Measurements from ENCODE around the gene ATP6V1B1. TPM values are rescaled to one million over a fixed set of nuclear protein-coding genes. Genes with fewer than 3 reads are reported as not detected.

Gene ATP6V1B1
- 0.43 TPM for total RNA-seq
- long read RNA-seq: 0 reads

- intact Hi-C loops (cut with DNase I): no loop called here
- DNase-seq (ENCODE audit: low spot score): peak; percentile 47
Observed at GRCh38 chr2:70935468-70936164, at the start of gene ATP6V1B1. TSS of gene ATP6V1B1 (plus strand) at chr2:70935900. CDS start at chr2:70935955, 55 bp downstream.

DNA sequence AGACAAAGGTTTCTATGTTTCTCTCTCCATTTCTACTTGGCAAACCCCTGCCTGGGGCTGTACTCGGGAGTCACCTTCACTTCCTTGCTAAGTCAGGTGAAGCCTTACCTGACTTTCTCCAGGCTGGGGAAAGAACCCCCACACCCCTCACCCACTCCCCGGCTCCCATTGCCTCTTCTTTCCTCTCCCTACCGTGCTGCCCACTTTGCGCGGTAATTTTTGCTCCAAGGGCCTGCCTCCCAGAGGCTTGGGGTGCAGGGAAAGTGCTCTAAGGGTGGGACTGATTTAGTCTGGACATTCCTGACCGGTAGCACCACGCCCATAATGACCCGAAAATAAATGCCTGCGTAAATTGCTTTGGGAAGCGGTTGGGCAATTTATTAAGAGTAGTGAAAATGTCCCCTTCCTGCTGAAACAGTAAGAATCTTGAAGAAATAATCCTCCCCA lies 49.1 kb upstream of the ATP6V1B1 start:
- intact Hi-C loops (cut with DNase I): no loop called here
- peak; percentile 14 for DNase-seq (ENCODE audit: low spot score)

DNA sequence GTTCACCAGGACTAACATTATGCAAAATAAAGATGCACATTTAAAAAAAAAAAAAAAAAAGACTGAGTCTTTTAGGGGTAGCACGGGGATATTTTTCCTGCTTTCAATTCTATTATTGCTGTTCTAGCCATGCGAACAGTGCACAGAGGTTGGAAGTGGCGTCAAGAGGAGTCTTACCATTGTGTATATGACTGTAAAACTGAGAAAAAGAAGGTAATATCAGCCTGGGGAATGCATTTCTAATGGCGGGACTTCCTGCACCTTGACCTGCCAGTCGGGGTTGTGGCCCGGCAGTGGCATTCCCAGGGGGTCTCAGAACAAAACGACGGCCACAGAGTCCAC lies 48.5 kb upstream of the ATP6V1B1 start:
- no peak for DNase-seq (ENCODE audit: low spot score)
- intact Hi-C loops (cut with DNase I): no loop called here

GRCh38 chr2:70887550-70888246 lies 48.0 kb upstream of the ATP6V1B1 start:
- DNase-seq (ENCODE audit: low spot score): peak; percentile 71
- intact Hi-C loops (cut with DNase I): no loop called here

- intact Hi-C loops (cut with DNase I): no loop called here
- no peak for DNase-seq (ENCODE audit: low spot score)
Observed at GRCh38 chr2:70888366-70888922, 47.3 kb upstream of the ATP6V1B1 start.

DNA sequence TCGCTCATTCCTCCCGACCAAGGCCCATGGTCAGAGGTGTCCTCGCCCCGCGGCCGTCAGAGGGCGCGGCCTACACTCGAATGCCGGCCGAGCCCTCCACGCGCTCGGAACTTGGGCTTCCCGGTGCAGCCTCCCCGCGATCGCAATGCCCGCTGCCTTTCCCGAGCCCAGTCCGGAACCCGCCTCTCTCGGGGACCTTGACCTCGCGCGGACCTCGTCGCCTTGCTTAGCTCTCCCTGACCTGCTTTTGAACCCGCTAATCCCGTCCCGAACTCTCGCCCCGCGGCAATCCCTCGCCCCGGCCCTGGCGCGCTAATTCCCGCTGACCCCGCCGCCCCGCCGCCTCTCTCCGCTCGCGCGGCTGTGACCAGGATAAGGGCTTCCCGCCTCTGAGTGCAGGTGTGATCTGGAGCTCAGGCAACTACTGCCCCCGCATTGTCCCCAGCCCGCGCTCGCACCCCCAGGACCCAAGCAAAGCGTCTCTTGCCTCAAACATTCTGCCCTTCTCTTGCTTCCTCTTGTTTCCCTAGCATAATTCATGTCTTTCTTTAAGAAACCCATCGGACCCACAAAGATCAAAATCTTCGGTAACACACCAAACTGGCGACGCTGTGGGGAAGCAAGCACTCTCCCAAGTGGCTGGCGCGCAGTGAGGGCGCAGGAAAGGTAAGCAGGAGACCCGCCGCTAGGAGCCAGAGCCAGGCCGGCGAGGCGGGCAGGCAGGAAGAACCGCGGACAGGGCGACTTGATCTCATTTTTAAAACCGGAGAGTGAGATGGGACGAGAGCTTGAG lies 46.6 kb upstream of the ATP6V1B1 start:
- intact Hi-C loops (cut with DNase I): no loop called here

DNA sequence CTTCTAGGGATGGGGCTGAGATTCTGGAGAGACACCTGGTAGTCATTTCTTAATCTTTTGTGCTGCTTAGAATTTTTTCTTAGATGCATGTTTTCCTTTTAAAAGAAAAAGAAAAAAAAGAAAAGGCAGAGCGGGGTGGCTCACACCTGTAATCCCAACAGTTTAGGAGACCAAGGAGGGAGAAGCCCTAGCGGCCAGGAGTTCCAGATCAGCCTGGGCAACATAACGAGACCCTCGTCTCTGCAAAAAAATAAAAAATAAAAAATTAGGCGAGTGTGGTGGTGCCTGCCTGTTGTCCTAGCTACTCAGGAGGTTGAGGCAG lies 46.0 kb upstream of the ATP6V1B1 start:
- intact Hi-C loops (cut with DNase I): no loop called here
- DNase-seq (ENCODE audit: low spot score): no peak

More for the DNA sequence above, 46.6 kb upstream of the ATP6V1B1 start:
- peak; percentile 55 for DNase-seq (ENCODE audit: low spot score)

GRCh38 chr2:70890469-70891065 lies 45.1 kb upstream of the ATP6V1B1 start:
- intact Hi-C loops (cut with DNase I): no loop called here
- peak; percentile 57 for DNase-seq (ENCODE audit: low spot score)

DNA sequence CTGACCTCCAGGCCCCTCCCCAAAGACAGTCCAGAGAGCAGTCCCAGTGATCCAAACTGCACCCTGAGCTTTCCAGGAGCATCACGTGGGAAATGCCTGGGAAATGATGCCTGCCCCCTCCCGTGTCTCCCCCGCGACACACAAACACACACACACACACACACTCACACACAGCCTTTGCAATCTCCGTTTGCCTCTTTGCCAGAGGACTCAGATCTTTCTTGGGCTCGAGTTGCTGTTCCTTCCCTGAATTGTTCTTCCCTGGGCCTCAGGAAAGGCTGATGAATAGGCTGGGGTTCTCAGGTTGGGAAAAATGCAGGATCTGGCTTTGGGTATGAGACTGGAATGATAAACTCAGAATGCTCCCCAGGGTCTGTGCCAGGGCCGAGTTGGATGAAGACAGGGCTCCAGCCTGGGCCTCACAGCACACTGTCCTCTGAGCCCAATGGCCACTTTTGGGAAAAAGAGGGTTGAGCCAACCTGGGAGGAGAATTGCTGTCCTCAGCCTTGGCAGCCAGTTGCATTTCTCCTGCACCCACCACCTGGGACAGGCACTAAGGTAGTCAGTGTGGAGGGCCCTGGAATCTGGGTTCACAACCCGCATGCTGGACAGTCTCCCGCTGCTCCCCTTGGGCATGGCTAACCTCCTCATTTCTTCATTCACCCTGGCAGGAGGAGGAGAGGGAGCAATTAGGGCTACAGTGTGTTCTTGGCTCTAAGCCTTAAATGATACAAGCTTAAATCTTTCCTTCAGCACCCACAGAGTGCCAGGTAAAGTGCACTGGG lies 43.9 kb upstream of the ATP6V1B1 start:
- intact Hi-C loops (cut with DNase I): no loop called here
- peak; percentile 63 for DNase-seq (ENCODE audit: low spot score)

DNA sequence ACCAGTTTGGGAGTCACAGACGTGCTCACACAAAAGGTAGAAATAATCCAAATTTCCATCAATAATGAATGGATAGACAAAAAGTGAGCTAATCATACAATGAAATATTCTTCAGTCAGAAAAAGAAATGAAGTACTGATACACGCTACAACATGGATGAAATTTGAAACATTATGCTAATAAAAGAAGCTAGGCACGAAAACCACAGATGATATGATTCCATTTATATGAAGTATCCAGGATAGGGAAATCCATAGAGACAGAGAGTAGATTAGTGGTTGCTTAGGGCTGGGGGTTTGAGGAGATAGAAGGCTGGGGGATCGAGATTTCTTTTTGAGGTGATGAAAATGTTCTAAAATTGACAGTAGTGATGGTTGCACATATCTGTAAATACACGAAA lies 43.0 kb upstream of the ATP6V1B1 start:
- intact Hi-C loops (cut with DNase I): no loop called here

DNA sequence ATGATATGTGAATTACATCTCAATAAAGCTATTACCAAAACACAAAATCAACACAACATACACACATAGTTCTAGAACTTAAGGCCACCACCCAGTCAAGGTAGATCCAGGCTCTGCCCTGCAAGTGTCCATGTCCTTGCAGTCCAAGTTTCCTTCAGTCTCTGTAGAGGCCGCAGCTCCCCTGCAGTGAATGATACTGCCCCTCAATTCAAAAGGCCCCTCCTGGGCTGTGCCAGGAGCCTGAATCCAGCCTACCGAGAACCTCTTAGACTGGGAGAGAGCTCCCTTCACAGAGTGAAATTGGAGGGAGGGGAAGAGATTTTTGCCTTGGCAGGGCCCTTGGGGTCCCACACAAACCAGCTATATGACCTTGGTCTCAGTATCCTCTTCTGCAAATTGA lies 42.5 kb upstream of the ATP6V1B1 start:
- DNase-seq (ENCODE audit: low spot score): no peak
- intact Hi-C loops (cut with DNase I): no loop called here

More for the DNA sequence above, 43.0 kb upstream of the ATP6V1B1 start:
- DNase-seq (ENCODE audit: low spot score): no peak

- intact Hi-C loops (cut with DNase I): no loop called here
- DNase-seq (ENCODE audit: low spot score): no peak
Observed at GRCh38 chr2:70894765-70895164, 40.9 kb upstream of the ATP6V1B1 start.

DNA sequence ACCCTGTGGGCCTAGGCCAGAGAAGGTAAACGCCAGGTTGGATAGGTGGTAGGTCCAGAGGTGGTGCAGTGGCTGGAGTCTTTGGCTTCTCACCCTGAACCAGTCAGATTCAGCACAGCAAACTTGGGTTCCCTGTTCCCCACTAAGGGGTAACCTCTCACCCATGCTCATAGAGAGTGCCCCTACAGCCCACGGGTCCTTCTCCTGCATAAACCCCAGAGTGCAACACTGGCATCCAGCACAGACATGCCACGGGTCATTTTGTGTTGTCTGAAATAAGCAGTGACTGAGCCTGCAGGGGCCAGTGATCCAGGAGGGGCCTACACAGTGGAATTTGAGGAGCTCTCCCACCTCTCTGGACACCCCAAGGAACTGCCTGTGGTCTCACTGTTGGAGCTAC lies 40.5 kb upstream of the ATP6V1B1 start:
- DNase-seq (ENCODE audit: low spot score): no peak
- intact Hi-C loops (cut with DNase I): no loop called here

DNA sequence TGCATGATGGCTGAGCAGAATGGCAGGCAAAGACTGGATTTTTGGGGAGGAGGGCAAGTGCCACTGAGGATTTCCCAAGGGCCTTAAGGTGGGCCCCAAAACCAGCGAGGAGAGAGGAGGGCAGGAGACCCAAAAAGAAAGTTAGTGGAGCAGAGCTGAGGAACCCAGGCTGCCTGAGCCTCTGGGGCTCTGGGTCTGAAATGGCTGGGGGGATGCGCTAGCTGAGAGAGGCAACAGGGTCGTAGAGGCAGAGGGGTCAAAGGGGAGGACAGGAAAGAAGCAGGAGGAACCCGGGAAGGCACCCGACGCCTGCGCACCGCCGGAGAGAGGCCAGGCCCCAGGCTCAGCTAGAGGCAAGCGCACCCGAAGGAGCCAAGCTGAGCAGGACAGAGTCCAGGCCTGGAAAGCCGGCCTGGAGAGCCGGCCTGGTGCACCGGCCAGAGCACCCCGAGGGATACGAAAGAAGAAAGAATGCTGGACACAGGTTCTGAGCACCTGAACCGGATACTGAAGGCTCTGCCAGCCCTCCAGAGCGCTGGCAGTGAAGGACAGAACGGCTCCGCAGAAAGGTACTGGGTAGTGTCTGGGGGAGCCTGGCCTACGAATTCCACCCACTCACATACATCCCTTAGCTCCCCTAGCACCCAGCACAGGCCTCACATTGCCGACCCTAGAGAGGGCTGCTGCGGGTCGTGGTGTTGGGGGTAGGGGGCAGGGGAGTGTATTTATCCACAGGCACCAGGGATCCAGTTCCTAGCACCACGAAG lies 39.5 kb upstream of the ATP6V1B1 start:
- DNase-seq (ENCODE audit: low spot score): no peak
- intact Hi-C loops (cut with DNase I): no loop called here

- DNase-seq (ENCODE audit: low spot score): no peak
- intact Hi-C loops (cut with DNase I): no loop called here
Observed at GRCh38 chr2:70896765-70897202, 38.9 kb upstream of the ATP6V1B1 start.

- intact Hi-C loops (cut with DNase I): no loop called here
- DNase-seq (ENCODE audit: low spot score): no peak
Observed at GRCh38 chr2:70897203-70897976, 38.3 kb upstream of the ATP6V1B1 start.

- intact Hi-C loops (cut with DNase I): no loop called here
Observed at GRCh38 chr2:70897977-70898226, 37.8 kb upstream of the ATP6V1B1 start.

More at GRCh38 chr2:70897977-70898226, 37.8 kb upstream of the ATP6V1B1 start:
- no peak for DNase-seq (ENCODE audit: low spot score)

Data from cardiac septum (tissue), 1 donor.